ENCODE data around the gene BSPRY.

DNA sequence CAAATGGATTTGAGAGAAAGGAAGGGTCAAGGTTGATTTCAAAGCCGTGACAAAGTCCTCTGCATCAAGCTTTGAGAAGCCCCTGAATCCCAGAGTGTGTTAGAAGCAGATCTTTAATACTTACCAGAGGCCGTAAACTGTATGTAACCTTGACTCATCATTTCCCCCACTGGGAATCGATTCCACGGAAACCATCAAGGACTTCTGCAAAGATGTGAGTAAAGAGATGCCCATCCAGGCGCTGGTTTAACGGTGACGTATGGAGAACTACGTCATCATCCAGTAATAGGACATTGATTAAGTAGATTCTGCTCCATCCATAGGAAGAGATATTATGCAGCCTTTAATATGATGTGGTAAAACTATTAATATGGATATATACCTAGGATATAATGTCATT, 47.8 kb upstream of the BSPRY start:
- no peak for TF ChIP-seq EZH2 (IDR thresholded peaks at IDR 0.05; ENCODE audit: borderline replicate concordance, low read depth, low read length, severe bottlenecking)
- TF ChIP-seq, protein P1, sequence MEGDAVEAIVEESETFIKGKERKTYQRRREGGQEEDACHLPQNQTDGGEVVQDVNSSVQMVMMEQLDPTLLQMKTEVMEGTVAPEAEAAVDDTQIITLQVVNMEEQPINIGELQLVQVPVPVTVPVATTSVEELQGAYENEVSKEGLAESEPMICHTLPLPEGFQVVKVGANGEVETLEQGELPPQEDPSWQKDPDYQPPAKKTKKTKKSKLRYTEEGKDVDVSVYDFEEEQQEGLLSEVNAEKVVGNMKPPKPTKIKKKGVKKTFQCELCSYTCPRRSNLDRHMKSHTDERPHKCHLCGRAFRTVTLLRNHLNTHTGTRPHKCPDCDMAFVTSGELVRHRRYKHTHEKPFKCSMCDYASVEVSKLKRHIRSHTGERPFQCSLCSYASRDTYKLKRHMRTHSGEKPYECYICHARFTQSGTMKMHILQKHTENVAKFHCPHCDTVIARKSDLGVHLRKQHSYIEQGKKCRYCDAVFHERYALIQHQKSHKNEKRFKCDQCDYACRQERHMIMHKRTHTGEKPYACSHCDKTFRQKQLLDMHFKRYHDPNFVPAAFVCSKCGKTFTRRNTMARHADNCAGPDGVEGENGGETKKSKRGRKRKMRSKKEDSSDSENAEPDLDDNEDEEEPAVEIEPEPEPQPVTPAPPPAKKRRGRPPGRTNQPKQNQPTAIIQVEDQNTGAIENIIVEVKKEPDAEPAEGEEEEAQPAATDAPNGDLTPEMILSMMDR (IDR thresholded peaks at IDR 0.05; ENCODE audit: borderline replicate concordance, extremely low read depth, low read length, poor library complexity, severe bottlenecking): no peak

Measured in DND-41 (cell line).